ENCODE results near the gene CXCR2.

DNA sequence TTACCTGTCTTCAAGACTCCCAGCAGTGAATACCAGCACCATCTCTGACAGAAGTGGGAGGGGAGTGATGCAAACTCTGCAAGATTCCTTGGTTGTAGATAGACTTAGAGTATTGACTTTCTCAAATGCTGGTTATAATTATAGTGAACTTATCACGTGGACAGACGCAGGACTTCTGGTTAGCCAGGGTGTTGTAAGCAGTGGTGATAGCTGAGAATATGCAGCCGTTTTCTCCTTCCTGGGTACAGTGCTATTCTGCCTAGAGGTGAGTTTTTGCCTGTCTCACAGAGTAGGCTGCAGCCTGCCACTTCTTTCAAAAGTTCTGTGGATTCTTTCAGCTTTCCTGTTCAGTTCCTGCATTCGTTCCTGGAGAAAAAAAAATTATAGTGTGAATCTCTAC is 733 bp upstream of the CXCR2 start:
- TF ChIP-seq, protein P1, sequence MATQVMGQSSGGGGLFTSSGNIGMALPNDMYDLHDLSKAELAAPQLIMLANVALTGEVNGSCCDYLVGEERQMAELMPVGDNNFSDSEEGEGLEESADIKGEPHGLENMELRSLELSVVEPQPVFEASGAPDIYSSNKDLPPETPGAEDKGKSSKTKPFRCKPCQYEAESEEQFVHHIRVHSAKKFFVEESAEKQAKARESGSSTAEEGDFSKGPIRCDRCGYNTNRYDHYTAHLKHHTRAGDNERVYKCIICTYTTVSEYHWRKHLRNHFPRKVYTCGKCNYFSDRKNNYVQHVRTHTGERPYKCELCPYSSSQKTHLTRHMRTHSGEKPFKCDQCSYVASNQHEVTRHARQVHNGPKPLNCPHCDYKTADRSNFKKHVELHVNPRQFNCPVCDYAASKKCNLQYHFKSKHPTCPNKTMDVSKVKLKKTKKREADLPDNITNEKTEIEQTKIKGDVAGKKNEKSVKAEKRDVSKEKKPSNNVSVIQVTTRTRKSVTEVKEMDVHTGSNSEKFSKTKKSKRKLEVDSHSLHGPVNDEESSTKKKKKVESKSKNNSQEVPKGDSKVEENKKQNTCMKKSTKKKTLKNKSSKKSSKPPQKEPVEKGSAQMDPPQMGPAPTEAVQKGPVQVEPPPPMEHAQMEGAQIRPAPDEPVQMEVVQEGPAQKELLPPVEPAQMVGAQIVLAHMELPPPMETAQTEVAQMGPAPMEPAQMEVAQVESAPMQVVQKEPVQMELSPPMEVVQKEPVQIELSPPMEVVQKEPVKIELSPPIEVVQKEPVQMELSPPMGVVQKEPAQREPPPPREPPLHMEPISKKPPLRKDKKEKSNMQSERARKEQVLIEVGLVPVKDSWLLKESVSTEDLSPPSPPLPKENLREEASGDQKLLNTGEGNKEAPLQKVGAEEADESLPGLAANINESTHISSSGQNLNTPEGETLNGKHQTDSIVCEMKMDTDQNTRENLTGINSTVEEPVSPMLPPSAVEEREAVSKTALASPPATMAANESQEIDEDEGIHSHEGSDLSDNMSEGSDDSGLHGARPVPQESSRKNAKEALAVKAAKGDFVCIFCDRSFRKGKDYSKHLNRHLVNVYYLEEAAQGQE (IDR thresholded peaks at IDR 0.05; ENCODE audit: insufficient read depth in 1 of 2, low read depth in 2 of 2, low read length in 2 of 2): no peak
- TF ChIP-seq TAF1 (IDR thresholded peaks at IDR 0.05; ENCODE audit: borderline replicate concordance, insufficient read depth, low read length): no peak
- no peak for TF ChIP-seq POLR2AphosphoS5 (IDR thresholded peaks at IDR 0.05; ENCODE audit: low read depth, low read length)
- no peak for TF ChIP-seq FOXP2 (optimal IDR thresholded peaks at IDR 0.05; ENCODE audit: borderline replicate concordance, extremely low read depth, extremely low read length, insufficient read depth)
- no peak for TF ChIP-seq SIN3A (IDR thresholded peaks at IDR 0.05; ENCODE audit: borderline replicate concordance, insufficient read depth, low read length)

Measured in PFSK-1 (cell line).